PC-3 (cell line): ENCODE results near the gene LAMA2.

ENCODE experiments used
- CTCF ChIP-seq: fragments of 300-600 bp; sonication (generic); conservative IDR thresholded peaks from 2 replicates; pipeline ENCODE4 v1.5.1; 2017; ENCODE audit warnings: antibody characterized with exemption, low read depth, mild to moderate bottlenecking, low read length
- EZH2 ChIP-seq: fragments of 300-600 bp; sonication (generic); IDR thresholded peaks from one replicate; pipeline ENCODE4 v1.6.1; 2017; ENCODE audit warnings: antibody characterized with exemption, mild to moderate bottlenecking, low read length; ENCODE audit not compliant: unreplicated experiment
- EZH2phosphoT487 ChIP-seq: fragments of 300-600 bp; sonication (generic); IDR thresholded peaks from 2 replicates; pipeline ENCODE4 v1.6.1; 2018; ENCODE audit warnings: mild to moderate bottlenecking, antibody characterized with exemption, low read length, borderline replicate concordance

GRCh38 chr6:129515004-129515403, 632.1 kb downstream of the LAMA2 start:
- TF ChIP-seq CTCF (no peak), EZH2 (no peak), EZH2phosphoT487 (no peak)
